GM19438 (cell line): Measurements from ENCODE around the gene SPOCK3.
A peak's percentile ranks its signal among the peaks of the same experiment; 100 is the strongest.

Experiments
- ATAC-seq: cut with Tn5 transposase; IDR thresholded peaks from one replicate; pipeline ENCODE4 v1.9.1; 2021; ENCODE audit warnings: low read depth; ENCODE audit not compliant: unreplicated experiment

Gene SPOCK3

GRCh38 chr4:167049257-167049656 is 185.0 kb downstream of the SPOCK3 start:
- ATAC-seq = no peak

DNA sequence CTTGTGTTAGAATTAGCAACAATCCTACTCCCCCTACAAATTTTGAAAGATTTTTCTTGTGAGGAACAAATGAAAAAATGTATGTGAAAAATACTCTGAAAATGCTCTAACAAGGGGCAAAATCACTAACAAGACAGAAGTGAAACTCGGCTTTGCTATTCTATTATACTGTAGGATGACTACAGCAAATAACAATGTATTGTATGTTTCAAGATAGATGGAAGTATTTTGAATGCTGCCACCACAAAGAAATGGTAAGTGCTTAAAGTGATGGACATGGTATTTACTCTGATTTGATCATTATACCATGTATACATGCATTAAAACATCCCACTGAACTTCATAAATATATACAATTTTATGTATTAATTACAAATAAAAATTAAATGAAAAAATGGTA is 192.8 kb downstream of the SPOCK3 start:
- no peak for ATAC-seq

GRCh38 chr4:167035390-167035789 is 198.9 kb downstream of the SPOCK3 start:
- no peak for ATAC-seq

- no peak for ATAC-seq
Measured at GRCh38 chr4:167034983-167035382, 199.3 kb downstream of the SPOCK3 start.

DNA sequence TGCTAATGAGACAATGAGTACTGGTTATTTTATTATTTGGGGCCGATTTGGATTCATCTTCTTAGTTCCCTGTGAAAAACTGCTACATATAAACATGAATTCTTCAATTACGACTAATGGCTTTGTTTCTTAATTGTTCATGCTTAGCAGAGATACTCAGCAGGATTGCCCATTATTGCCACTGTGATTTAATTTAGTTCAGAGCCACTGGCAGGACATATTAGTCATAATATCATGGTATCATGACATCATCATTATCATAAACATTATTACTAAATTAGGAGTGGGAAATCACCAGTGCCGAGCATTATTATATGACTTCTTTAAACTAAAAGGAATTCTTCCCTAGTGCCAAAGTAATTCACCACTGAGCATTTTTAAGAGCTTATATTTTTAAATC is 201.4 kb downstream of the SPOCK3 start:
- ATAC-seq = no peak

GRCh38 chr4:167031534-167032156 is 202.6 kb downstream of the SPOCK3 start:
- no peak for ATAC-seq

- no peak for ATAC-seq
Measured at GRCh38 chr4:167028976-167029375, 205.3 kb downstream of the SPOCK3 start.

- no peak for ATAC-seq
Measured at GRCh38 chr4:167025670-167026069, 208.6 kb downstream of the SPOCK3 start.

- ATAC-seq = no peak
Measured at GRCh38 chr4:167023364-167023925, 210.8 kb downstream of the SPOCK3 start.

- peak; percentile 58 for ATAC-seq
Measured at GRCh38 chr4:167021545-167022155, 212.6 kb downstream of the SPOCK3 start.

DNA sequence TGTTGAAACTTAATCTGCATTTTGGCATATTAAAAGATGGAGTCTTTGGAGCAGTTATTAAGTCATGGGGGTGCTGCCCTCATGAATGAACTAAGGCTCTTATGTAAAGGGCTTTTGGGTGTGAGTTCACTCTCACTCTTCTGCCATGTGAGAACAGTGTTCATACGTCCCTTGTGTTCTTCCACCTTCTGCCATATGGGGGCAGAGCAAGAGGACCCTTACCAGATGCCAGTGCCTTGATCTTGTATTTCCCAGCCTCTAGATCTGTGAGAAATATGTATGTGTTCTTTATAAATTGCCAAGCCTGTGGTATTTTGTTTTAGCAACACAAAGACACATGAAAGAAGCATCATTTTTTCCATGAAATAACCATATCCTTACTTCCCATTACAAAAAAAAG is 213.9 kb downstream of the SPOCK3 start:
- no peak for ATAC-seq

GRCh38 chr4:167014944-167015343 is 219.3 kb downstream of the SPOCK3 start:
- ATAC-seq = no peak

- no peak for ATAC-seq
Measured at GRCh38 chr4:167003326-167003725, 231.0 kb downstream of the SPOCK3 start.

DNA sequence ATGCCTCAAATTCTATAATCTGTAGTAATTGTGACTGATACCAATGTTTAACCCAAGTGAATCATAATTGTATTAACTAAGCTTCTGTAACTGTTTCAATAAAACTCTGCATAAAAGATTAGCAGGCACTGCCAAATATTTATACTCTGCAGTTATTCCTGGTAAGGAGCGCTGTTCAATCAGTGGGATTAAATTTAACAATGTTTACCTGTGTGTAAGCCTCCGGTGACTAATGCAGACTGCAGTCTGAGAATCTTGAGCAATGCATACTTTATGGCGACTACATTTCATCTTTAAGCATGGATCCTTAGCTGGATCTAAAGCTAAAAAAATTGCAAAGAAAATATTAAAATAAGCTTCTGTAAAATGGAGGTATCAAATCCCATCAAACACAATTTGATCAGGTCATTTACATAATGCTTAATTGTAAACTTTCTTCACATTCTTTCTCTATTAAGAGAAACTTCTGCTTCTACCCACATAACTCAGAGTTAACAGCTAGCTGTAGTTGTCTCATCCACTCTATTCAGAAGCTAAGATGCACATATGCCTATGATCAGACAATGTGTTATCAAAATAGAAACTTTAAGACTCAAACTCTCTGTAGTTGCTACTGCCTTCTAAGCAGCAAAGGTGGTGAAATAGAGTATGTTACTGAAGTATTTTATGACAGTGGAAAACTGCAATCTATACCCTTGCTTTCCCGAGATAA is 234.0 kb downstream of the SPOCK3 start:
- no peak for ATAC-seq

DNA sequence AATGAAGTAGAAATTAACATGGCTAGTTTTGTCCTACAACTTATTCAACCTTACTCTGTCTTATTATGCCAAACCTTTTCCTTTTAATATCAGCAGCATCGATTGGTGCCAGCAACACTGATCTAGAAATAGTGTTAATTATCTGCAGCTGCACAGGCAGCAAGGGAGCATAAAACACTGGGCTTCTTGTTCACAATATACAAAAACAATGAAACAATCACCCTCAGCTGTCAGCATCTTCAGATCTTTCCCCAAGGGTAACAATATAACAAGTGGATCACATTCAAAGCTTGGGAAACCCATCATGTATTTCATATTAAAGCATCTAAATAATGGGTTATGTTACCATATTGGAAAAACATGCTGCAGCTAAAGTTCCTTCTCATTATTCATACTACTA is 238.1 kb downstream of the SPOCK3 start:
- ATAC-seq = no peak

DNA sequence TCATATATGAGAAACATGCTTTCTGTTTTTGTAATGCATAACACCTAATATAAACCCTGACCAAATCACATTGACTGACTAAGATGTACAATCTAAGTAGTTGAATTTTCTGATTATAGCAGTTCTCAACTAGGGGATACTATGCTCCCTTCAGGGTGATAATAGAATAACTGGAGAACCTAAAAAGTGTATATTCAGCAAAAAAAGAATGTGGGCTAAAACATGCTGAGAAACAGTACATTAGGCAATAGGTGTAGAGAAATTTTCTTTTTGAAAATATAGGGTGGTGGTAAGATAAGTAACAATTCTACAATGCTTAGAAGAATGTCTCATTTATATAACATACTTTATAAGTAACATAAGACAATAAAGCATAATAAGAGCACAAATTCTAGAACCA is 239.6 kb downstream of the SPOCK3 start:
- no peak for ATAC-seq

DNA sequence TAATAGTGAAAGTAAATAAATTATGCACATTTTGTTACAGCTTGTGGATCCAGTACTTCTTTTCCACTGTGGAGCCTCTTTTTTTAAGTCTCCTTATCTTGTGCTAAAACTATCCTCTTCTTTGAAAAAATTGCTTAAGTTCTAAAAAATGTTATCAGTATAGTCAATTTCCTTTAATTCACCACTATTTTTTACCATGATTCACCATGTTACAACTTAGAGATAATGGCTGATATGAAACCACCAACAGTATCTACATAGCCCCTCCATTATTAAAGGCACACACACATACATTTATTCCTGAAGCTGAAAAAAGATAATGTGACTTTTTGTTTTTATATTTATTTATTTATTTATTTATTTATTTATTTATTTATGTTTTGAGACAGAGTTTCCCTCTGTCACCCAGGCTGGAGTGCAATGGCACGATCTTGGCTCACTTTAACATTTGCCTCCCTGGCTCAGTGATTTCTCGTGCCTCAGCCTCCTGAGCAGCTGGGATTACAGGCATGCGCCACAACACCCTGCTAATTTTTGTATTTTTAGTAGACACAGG is 243.2 kb downstream of the SPOCK3 start:
- no peak for ATAC-seq

- ATAC-seq = no peak
Measured at GRCh38 chr4:166989886-166990285, 244.4 kb downstream of the SPOCK3 start.

DNA sequence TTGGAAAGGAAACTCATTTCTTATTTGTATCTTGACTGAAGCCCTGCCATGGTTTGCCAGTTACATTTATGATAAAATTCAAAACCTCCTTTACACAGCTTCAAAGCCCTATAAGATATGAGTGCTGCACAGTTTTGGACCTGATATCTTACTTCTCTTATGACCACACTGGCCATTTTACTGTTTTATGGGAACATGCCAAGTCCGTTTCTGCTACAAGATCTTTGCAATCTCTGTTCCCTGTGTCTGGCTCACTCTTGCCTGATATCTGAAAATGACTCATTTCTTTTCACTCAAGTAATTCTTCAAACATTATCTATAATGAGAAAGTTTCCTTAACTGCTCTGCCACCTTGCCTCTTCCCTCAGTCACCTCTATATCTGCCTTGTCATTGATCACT is 247.3 kb downstream of the SPOCK3 start:
- ATAC-seq = no peak

DNA sequence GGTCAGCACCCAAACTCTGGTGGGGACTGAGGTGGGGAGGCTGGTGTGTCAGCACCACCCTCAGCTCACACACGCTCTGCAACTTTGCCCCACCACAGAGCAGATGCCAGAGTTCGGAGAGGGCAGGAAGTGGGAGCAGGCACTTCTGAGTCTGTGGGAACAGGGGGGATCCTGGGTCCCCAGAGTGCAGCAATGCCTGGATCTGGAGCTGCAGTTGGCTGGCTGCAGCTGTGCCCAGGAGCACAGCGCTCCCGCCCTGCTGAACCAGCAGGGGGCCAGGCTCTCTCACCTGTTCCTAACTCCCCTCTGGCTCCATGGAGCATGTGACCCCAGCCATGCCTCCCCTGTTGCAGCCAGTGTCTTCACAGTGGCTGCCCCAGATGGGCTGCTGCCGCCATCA is 252.4 kb downstream of the SPOCK3 start:
- ATAC-seq = no peak

DNA sequence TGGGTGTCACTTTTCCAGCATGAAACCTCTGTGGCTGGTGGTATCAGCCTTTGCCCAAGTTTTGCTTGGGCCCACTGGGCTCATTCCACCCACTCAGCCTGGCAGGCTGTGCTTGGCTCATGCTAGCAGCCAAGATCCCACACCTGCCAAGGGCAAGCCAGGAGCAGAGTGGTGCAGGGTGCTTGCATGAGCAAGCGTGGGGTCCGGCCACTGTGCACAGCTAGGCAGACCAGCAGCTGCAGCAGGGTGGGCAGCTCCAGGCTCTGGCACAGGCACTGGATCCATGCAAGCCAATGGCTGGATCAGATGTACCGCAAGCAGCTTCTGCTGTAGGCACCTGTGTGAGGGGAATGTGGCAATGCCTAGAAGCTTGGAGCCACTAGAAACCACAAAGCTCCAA is 253.9 kb downstream of the SPOCK3 start:
- no peak for ATAC-seq
